ENCODE results near the gene CES2.

DNA sequence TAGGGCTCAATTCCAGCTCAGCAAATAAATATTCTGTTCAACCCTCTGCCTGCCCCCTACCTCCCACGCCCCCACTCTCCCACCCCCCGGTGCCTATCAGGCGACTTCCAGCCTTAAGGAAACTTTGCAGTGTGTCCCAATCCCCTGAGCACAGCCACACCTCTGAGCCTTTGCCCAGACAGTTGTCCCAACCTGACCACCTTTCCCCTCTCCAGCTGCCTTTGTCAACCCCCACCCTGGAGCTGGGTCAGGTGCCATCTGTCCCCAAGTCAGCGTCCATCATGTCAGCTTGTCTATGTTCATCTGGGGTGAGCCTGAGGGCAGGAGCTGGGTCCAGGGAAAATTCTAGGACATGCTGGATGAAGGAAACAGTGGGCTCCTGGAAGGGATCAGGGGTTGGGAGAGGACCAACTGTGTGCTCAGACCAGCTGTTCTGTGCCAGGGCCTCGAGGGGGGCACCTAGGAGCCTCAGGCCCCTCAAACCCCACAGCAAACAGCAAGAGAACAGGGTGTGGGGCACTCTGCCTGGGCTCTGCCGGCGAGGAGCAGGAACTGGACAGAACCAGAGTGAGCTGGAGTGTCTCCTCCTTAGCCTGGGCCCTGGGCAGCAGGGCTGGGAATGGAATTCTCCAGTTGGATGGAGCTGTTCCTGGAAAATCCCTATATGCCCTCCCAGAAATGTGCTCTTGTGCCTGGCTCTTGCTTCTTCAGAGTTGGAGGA is 34.4 kb upstream of the CES2 start:
- no peak for TF ChIP-seq ZBTB4 (CRISPR knock-in tag; IDR thresholded peaks at IDR 0.05)
- no peak for TF ChIP-seq EP300 (IDR thresholded peaks at IDR 0.05; ENCODE audit: borderline replicate concordance in 1 of 2, control insufficient read depth in 1 of 2, low read depth in 2 of 2, low read length in 2 of 2)
- no peak for TF ChIP-seq NRF1 (conservative IDR thresholded peaks at IDR 0.05; ENCODE audit: low read depth, low read length)
- TF ChIP-seq, protein P1, sequence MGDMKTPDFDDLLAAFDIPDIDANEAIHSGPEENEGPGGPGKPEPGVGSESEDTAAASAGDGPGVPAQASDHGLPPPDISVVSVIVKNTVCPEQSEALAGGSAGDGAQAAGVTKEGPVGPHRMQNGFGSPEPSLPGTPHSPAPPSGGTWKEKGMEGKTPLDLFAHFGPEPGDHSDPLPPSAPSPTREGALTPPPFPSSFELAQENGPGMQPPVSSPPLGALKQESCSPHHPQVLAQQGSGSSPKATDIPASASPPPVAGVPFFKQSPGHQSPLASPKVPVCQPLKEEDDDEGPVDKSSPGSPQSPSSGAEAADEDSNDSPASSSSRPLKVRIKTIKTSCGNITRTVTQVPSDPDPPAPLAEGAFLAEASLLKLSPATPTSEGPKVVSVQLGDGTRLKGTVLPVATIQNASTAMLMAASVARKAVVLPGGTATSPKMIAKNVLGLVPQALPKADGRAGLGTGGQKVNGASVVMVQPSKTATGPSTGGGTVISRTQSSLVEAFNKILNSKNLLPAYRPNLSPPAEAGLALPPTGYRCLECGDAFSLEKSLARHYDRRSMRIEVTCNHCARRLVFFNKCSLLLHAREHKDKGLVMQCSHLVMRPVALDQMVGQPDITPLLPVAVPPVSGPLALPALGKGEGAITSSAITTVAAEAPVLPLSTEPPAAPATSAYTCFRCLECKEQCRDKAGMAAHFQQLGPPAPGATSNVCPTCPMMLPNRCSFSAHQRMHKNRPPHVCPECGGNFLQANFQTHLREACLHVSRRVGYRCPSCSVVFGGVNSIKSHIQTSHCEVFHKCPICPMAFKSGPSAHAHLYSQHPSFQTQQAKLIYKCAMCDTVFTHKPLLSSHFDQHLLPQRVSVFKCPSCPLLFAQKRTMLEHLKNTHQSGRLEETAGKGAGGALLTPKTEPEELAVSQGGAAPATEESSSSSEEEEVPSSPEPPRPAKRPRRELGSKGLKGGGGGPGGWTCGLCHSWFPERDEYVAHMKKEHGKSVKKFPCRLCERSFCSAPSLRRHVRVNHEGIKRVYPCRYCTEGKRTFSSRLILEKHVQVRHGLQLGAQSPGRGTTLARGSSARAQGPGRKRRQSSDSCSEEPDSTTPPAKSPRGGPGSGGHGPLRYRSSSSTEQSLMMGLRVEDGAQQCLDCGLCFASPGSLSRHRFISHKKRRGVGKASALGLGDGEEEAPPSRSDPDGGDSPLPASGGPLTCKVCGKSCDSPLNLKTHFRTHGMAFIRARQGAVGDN (IDR thresholded peaks at IDR 0.05): no peak
- no peak for TF ChIP-seq POLR2AphosphoS5 (IDR thresholded peaks at IDR 0.05; ENCODE audit: low read length)
- TF ChIP-seq CTCF (IDR thresholded peaks at IDR 0.05 in 2 of 3, conservative IDR thresholded peaks at IDR 0.05 in 1 of 3; ENCODE audit: control insufficient read depth in 2 of 3, extremely low read depth in 1 of 3, insufficient read depth in 1 of 3, low read depth in 3 of 3, low read length in 3 of 3): no peak
- TF ChIP-seq CHD4 (IDR thresholded peaks at IDR 0.05): no peak
- TF ChIP-seq RAD21 (IDR thresholded peaks at IDR 0.05; ENCODE audit: insufficient read depth, low read depth, low read length): no peak
- TF ChIP-seq RFX5 (IDR thresholded peaks at IDR 0.05; ENCODE audit: low read depth, low read length): no peak
- no peak for TF ChIP-seq MEF2A (IDR thresholded peaks at IDR 0.05; ENCODE audit: insufficient read depth, low read depth, low read length)
- TF ChIP-seq, protein P2, sequence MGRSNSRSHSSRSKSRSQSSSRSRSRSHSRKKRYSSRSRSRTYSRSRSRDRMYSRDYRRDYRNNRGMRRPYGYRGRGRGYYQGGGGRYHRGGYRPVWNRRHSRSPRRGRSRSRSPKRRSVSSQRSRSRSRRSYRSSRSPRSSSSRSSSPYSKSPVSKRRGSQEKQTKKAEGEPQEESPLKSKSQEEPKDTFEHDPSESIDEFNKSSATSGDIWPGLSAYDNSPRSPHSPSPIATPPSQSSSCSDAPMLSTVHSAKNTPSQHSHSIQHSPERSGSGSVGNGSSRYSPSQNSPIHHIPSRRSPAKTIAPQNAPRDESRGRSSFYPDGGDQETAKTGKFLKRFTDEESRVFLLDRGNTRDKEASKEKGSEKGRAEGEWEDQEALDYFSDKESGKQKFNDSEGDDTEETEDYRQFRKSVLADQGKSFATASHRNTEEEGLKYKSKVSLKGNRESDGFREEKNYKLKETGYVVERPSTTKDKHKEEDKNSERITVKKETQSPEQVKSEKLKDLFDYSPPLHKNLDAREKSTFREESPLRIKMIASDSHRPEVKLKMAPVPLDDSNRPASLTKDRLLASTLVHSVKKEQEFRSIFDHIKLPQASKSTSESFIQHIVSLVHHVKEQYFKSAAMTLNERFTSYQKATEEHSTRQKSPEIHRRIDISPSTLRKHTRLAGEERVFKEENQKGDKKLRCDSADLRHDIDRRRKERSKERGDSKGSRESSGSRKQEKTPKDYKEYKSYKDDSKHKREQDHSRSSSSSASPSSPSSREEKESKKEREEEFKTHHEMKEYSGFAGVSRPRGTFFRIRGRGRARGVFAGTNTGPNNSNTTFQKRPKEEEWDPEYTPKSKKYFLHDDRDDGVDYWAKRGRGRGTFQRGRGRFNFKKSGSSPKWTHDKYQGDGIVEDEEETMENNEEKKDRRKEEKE (IDR thresholded peaks at IDR 0.05): no peak
